Measurements from ENCODE around the gene COG4.

Gene COG4

DNA sequence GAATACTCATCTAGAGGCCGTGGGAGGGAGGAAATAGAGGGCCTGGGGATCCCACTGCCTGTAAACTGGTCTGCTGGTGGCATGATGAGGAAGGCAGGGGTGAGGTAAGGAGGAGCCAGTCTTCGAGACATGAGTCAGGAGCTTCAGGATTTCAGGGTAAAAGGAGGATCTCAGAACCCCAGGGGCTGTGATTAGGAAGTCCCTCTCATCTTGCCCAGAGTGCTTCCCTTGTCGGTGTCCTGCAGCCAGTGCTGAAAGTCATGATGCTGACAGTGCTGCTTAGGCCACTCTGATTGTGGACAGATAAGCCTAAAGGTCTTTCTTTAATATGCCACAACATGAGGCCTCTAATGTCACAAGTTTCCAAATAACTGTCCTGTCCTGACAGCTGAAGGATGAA, 29.6 kb downstream of the COG4 start:
- H3K27ac ChIP-seq: no peak overlapping the region

DNA sequence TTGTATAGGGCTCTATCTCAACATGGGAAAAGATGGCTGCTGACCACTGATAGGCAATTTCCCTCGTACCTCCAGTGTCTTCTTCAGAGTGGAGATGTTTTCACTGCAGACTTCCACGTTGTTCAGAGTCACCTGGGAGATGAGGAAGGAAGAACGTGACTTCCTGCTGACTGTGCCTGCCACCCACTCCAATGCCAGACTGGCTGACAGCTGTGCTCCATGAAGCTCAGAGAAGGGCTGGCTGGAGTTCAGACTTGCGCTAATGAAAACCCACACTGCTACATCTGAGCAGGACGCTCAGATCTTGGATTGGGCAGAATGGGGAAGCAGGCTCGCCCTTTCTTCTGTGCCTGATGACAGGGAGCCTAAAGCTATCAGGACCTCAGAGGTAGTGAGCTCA, 33.1 kb downstream of the COG4 start:
- TF ChIP-seq ZFX (IDR thresholded peaks at IDR 0.05): no peak
- TF ChIP-seq, protein P1, sequence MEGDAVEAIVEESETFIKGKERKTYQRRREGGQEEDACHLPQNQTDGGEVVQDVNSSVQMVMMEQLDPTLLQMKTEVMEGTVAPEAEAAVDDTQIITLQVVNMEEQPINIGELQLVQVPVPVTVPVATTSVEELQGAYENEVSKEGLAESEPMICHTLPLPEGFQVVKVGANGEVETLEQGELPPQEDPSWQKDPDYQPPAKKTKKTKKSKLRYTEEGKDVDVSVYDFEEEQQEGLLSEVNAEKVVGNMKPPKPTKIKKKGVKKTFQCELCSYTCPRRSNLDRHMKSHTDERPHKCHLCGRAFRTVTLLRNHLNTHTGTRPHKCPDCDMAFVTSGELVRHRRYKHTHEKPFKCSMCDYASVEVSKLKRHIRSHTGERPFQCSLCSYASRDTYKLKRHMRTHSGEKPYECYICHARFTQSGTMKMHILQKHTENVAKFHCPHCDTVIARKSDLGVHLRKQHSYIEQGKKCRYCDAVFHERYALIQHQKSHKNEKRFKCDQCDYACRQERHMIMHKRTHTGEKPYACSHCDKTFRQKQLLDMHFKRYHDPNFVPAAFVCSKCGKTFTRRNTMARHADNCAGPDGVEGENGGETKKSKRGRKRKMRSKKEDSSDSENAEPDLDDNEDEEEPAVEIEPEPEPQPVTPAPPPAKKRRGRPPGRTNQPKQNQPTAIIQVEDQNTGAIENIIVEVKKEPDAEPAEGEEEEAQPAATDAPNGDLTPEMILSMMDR (conservative IDR thresholded peaks at IDR 0.05): no peak
- no peak overlapping the region for H3K27ac ChIP-seq

More for the DNA sequence above, 29.6 kb downstream of the COG4 start:
- TF ChIP-seq, protein P1 (conservative IDR thresholded peaks at IDR 0.05): no peak
- TF ChIP-seq ZFX (IDR thresholded peaks at IDR 0.05): no peak

DNA sequence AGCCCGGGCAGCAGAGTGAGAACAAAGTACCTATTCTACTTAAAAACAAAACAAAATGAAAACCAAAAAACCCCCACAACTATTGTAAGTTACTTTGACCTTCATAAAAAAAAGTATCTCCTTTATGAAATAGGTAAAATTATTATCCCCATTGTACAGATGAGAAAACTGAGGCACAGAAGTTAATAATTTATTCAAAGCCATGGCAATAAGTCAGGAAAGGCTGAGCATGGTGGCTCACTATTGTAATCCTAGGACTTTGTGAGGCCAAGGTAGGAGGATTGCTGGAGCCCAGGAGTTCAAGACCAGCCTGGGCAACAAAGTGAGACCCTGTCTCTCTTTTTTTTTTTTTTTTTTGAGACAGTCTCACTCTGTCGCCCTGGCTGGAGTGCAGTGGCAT, 38.5 kb downstream of the COG4 start:
- no peak for TF ChIP-seq ZFX (IDR thresholded peaks at IDR 0.05)
- TF ChIP-seq, protein P1 (conservative IDR thresholded peaks at IDR 0.05): no peak
- H3K27ac ChIP-seq: no peak overlapping the region

DNA sequence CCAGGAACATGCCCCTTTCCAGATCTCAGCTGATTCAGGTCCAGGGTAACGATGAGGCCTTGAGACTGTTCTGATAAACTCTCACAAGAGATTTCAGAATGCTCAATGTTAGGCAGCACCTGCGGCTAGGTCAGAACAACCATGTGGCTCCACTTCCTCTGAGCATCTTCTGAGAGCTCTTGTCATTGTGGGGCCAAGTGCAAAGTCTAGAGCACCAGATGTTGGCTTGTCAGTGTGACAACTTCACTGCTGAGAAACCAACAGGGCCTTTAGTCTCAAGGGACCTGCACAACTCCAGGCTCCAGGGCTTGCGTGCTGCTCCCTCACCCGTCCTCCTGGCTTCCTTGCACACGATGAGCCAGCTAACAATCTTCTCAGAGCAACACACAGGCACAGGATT, 39.9 kb downstream of the COG4 start:
- TF ChIP-seq, protein P1 (conservative IDR thresholded peaks at IDR 0.05): no peak
- TF ChIP-seq ZFX (IDR thresholded peaks at IDR 0.05): no peak

DNA sequence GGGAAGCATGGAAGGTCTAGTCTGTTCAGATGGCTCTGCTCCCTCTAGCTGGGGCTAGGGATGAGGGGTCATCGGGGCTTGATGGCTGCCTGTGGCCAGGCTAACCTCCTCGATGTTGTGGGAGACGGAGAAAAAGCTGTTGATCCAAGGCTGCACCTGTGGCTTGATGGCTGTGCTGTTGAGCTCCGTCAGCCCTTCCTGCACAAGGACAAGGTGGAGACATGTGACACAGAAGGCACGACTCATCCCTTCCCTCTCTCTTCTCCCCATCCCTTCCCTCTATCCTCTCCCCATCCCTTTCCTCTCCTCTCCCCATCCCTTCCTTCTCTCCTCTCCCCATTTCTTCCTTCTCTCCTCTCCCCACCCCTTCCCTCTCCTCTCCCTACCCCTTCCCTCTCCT, 40.7 kb downstream of the COG4 start:
- H3K27ac ChIP-seq: no peak overlapping the region
- TF ChIP-seq ZFX (IDR thresholded peaks at IDR 0.05): no peak
- TF ChIP-seq, protein P1 (conservative IDR thresholded peaks at IDR 0.05): no peak

More for the DNA sequence above, 39.9 kb downstream of the COG4 start:
- no peak overlapping the region for H3K27ac ChIP-seq

DNA sequence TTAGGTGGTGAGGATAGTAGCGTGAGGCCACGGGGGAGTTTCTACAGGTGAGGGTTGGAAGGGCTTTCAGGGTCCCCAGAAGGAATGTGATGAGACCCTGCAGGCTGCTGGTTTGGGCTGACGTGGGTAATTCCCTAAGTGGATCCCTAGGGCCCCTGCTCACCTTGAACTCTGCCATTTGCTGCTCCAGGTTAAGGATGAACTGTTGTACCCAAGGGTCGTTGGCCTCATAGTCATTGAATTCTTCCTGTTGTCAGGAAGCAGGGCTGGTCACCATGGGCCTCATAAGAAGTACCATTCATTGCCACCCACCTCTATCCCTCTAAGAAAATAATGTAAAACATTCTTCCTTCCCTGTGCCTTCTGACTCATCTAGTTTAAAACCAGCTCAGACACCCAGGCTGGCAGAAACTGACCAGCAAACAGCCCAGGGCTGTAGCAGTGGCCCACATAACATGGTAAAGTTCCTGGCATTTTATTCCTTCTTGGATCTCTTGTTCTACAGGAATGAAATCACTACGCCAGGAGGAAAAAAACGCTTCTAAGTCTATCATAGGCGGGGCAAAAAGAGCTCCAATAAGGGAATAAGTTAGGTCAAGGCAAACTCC, 41.3 kb downstream of the COG4 start:
- TF ChIP-seq, protein P1 (conservative IDR thresholded peaks at IDR 0.05): no peak
- no peak for TF ChIP-seq ZFX (IDR thresholded peaks at IDR 0.05)
- H3K27ac ChIP-seq: no peak overlapping the region

DNA sequence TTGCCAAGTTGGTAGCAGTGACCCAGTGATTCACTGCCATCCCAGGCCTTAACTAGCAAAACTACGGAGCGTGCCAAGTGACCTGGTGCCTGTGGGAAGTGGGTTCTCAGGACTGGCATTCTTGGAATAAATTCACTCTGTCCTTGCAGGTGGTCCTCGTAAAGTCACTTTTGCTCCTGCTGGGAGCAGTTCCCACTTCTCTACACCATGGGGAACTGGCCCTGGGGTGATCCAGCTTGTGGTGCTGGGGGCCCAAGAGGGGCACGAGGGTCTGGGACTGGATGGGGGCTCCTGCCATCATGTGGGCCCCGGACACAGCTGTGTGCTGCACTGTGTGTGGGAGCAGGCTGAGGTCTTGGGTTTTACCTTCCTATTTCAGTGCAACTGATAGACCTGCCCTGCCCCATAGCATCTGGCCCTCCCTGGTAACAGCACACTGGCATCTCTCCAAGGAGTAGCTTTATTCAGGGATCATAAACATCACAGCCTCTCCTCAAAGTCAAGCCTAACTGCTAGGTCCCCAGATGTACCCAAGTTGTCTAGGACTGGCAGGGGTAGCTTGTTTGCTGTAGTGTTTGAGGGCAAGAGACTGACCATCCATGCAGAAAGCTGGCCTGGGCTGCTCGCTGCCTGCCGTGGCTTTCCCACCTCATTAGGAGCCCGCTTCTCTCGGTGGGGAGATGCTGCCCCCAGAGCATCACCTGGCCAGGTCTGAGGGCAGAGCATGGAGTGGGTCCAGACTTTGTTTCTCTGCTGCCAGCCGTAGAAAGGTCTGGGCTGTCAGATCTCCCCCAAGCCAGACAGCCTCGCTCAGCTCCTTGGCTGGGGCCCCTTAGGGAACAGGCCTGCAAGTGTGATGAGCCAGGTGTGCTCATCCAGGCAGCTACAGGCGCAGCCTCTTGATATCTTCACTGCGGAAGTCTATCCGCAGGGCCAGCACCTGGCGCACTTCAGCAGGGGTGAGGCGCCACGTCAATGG, 42.9 kb downstream of the COG4 start:
- TF ChIP-seq ZFX (IDR thresholded peaks at IDR 0.05): no peak
- TF ChIP-seq, protein P1 (conservative IDR thresholded peaks at IDR 0.05): no peak
- H3K27ac ChIP-seq: no peak overlapping the region

All from C4-2B (cell line).